Endothelial cell of umbilical vein (primary cell): Measurements from ENCODE around the gene HDLBP. TPM values are rescaled to one million over a fixed set of nuclear protein-coding genes. Genes with fewer than 3 reads are reported as not detected.

Experiments used
- BruUV-seq: library from RNA; stranded (reverse); fragments of 400-500 nt; replicated peaks from 2 replicates; lab custom pipeline; 2021; lab: Mats Ljungman, UMichigan
- CTCF ChIA-PET: fragments of 300-600, 350-600 bp; sonication (Branson Sonifier 250); formaldehyde crosslinking; loops from one replicate; lab custom pipeline; 2021; ENCODE audit warnings: antibody characterized with exemption, inconsistent platforms; lab: Charles Lee
- POLR2A ChIA-PET: fragments of 300-600, 350-600 bp; sonication (Branson Sonifier 250); formaldehyde crosslinking; loops from one replicate; lab custom pipeline; 2021; ENCODE audit warnings: antibody characterized with exemption, inconsistent platforms; lab: Charles Lee
- DNase-seq: peaks from one replicate; pipeline ENCODE4 v3.0.0-alpha.2; 2011; ENCODE audit warnings: low read depth, low spot score
- FAIRE-seq: peaks from 2 replicates; lab custom pipeline; 2011; peaks lifted over from hg19 to GRCh38; lab: Jason Lieb, UNC
- H2AFZ ChIP-seq: 2 replicates; pipeline ENCODE4 v1.6.0; 2012; ENCODE audit warnings: low read depth, low read length, control low read depth, inconsistent platforms
- H3K27ac ChIP-seq: 2 replicates; pipeline ENCODE4 v1.5.1; 2011; ENCODE audit warnings: low read depth, mild to moderate bottlenecking, control low read depth, low read length, moderate library complexity; ENCODE audit not compliant: insufficient read depth
- H3K27me3 ChIP-seq, 2 experiments: 2 replicates each; pipeline versions ENCODE4 v1.6.0 to v1.6.1; 2011; ENCODE audit warnings: low read length in 2 of 2, mixed read lengths in 1 of 2; ENCODE audit not compliant: control insufficient read depth in 2 of 2, insufficient read depth in 2 of 2
- H3K36me3 ChIP-seq, 2 experiments: 2 replicates in 1 of 2; 3 replicates in 1 of 2; pipeline ENCODE4 v1.5.1; 2011; ENCODE audit warnings: low read length in 2 of 2, mild to moderate bottlenecking in 1 of 2, moderate library complexity in 1 of 2; ENCODE audit not compliant: control insufficient read depth in 2 of 2, insufficient read depth in 2 of 2; ENCODE audit errors: extremely low read depth in 1 of 2
- H3K4me1 ChIP-seq: 3 replicates; pipeline ENCODE4 v1.5.1; 2011; ENCODE audit warnings: mild to moderate bottlenecking, low read length; ENCODE audit not compliant: control insufficient read depth, insufficient read depth; ENCODE audit errors: extremely low read depth
- H3K4me2 ChIP-seq: 2 replicates; pipeline ENCODE4 v1.6.1; 2011; ENCODE audit warnings: low read length, control low read depth, mixed read lengths; ENCODE audit not compliant: insufficient read depth
- H3K4me3 ChIP-seq, 3 experiments: fragments of 200-600 bp in 1 of 3; sonication (generic), shearing (Covaris generic) in 1 of 3; replicated peaks in 1 of 3; 2 replicates each; pipeline ENCODE4 v1.5.1; 2011 to 2016; ENCODE audit warnings: control low read depth in 3 of 3, low read length in 3 of 3, mild to moderate bottlenecking in 2 of 3, inconsistent platforms in 1 of 3, low read depth in 1 of 3, moderate library complexity in 1 of 3; ENCODE audit not compliant: insufficient read depth in 1 of 3
- H3K79me2 ChIP-seq: 2 replicates; pipeline ENCODE4 v1.6.0; 2012; ENCODE audit warnings: low read length, inconsistent platforms; ENCODE audit not compliant: control insufficient read depth, insufficient read depth
- H3K9ac ChIP-seq: replicated peaks from 2 replicates; pipeline ENCODE3; 2011; ENCODE audit warnings: low read length, control low read depth; ENCODE audit not compliant: insufficient read depth; ENCODE audit errors: extremely low read depth
- H3K9me1 ChIP-seq: replicated peaks from 3 replicates; pipeline ENCODE4 v1.6.0; 2011; ENCODE audit warnings: mild to moderate bottlenecking, low read length; ENCODE audit not compliant: control insufficient read depth, insufficient read depth; ENCODE audit errors: extremely low read depth
- H3K9me3 ChIP-seq: replicated peaks from 2 replicates; pipeline ENCODE4 v1.5.1; 2012; ENCODE audit warnings: low read length, inconsistent platforms; ENCODE audit not compliant: control insufficient read depth, insufficient read depth
- H4K20me1 ChIP-seq: replicated peaks from 2 replicates; pipeline ENCODE3; 2011; ENCODE audit warnings: mild to moderate bottlenecking, low read length; ENCODE audit not compliant: control insufficient read depth, insufficient read depth; ENCODE audit errors: extremely low read depth
- CTCF ChIP-seq, 2 donors: IDR thresholded peaks; 1 replicate in 1 of 2; 2 replicates in 1 of 2; pipeline ENCODE4 v1.5.1; 2011; ENCODE audit warnings: low read length in 2 of 2, mild to moderate bottlenecking in 2 of 2, moderate library complexity in 2 of 2, control low read depth in 1 of 2, inconsistent platforms in 1 of 2, low read depth in 1 of 2; ENCODE audit not compliant: insufficient read depth in 1 of 2; ENCODE audit errors: extremely low read depth in 1 of 2
- EZH2 ChIP-seq: IDR thresholded peaks from 2 replicates; pipeline ENCODE4 v1.6.1; 2012; ENCODE audit warnings: borderline replicate concordance, low read depth, mild to moderate bottlenecking, moderate library complexity, low read length, inconsistent platforms; ENCODE audit not compliant: severe bottlenecking
- FOS ChIP-seq: IDR thresholded peaks from 2 replicates; pipeline ENCODE4 v1.6.1; 2011; ENCODE audit warnings: mild to moderate bottlenecking, low read length, moderate library complexity, borderline replicate concordance; ENCODE audit not compliant: insufficient read depth
- GATA2 ChIP-seq: IDR thresholded peaks from 2 replicates; pipeline ENCODE4 v1.7.0; 2011; ENCODE audit warnings: low read depth, mild to moderate bottlenecking, moderate library complexity, mixed read lengths, low read length; ENCODE audit not compliant: insufficient read length, insufficient read depth
- JUN ChIP-seq: IDR thresholded peaks from 2 replicates; pipeline ENCODE4 v1.6.1; 2011; ENCODE audit warnings: borderline replicate concordance, low read depth; ENCODE audit not compliant: insufficient read length, insufficient read depth
- MAX ChIP-seq: IDR thresholded peaks from 2 replicates; pipeline ENCODE4 v1.6.1; 2011; ENCODE audit not compliant: insufficient read depth, insufficient read length
- MYC ChIP-seq: IDR thresholded peaks from one replicate; pipeline ENCODE4 v1.6.1; 2011; ENCODE audit warnings: mild to moderate bottlenecking, low read depth, low read length
- POLR2A ChIP-seq: IDR thresholded peaks from 2 replicates; pipeline ENCODE4 v1.6.1; 2012; ENCODE audit warnings: low read depth, mild to moderate bottlenecking, control low read depth, low read length
- POLR2AphosphoS5 ChIP-seq: IDR thresholded peaks from 2 replicates; pipeline ENCODE4 v1.6.1; 2012; ENCODE audit warnings: low read depth, mild to moderate bottlenecking, control low read depth, low read length, moderate library complexity; ENCODE audit not compliant: insufficient read depth
- dilution Hi-C: fragments of 300-500 bp; cut with MboI; formaldehyde crosslinking; loops from one replicate; pipeline ENCODE4 v1.15.0; 2019; ENCODE audit warnings: low sequenced_read_pairs; ENCODE audit not compliant: extremely low pct_ligation_motif_present
- intact Hi-C: fragments of 100-400 bp; cut with micrococcal nuclease; formaldehyde crosslinking; loops from one replicate; pipeline ENCODE4 v1.10.0; 2022
- polyA plus RNA-seq, 4 experiments: library from polyadenylated mRNA; depleted of rRNA in 3 of 4; stranded (reverse) in 3 of 4; unstranded in 1 of 4; fragments of >200 nt; gene quantifications; 2 replicates each; pipeline versions ENCODE4 v1.2.1 to v1.2.3, GENCODE V29; 2011 to 2012; ENCODE audit warnings: missing spikeins in 1 of 4
- total RNA-seq: library from RNA; stranded (reverse); gene quantifications from 2 replicates; pipeline ENCODE4 v1.2.3, GENCODE V29; 2021

HDLBP gene
- total and polyA plus RNA-seq, 2 donors (not counting 3 experiments of a cell fraction or from before 2014, with no cell fraction given): 379 to 569 TPM

- intact Hi-C loops: loop anchor here (2.0 to 10.0 kb wide), 3 partner anchors 221 to 649 kb away; partner anchors contain the start of genes RNPEPL1 and SNED1
- no TSS peak for BruUV-seq
- ChIA-PET POLR2A (no interaction called here), CTCF (interaction anchor here (1.3 to 1.7 kb wide), 5 partner anchors 9 to 365 kb away, joined by 3 to 7 read pairs (median 4); no protein-coding TSS in a partner anchor)
- H3K36me3 ChIP-seq: no peaks in the 10 kb centered on the region
- H3K9me1 ChIP-seq: no peaks in the 10 kb centered on the region
- H3K9ac ChIP-seq: no peak overlapping the region
- dilution Hi-C loops: no loop called here
- no peak overlapping the region for H3K4me2 ChIP-seq
- H4K20me1 ChIP-seq: no peaks in the 10 kb centered on the region
- TF ChIP-seq JUN: no peak
- no peak for TF ChIP-seq EZH2
- TF ChIP-seq MYC: no peak
- TF ChIP-seq GATA2: no peak
- TF ChIP-seq FOS: no peak
- no peak for TF ChIP-seq MAX
- no peak for TF ChIP-seq CTCF (IDR thresholded peaks at IDR 0.05; ENCODE audit: extremely low read depth in 1 of 2, insufficient read depth in 1 of 2, low read depth in 1 of 2, low read length in 2 of 2)
- TF ChIP-seq POLR2A: no peak
- no peak for TF ChIP-seq POLR2AphosphoS5
- no peaks in the 10 kb centered on the region for H3K27me3 ChIP-seq
- H3K27ac ChIP-seq: no peak overlapping the region
- no peak for FAIRE-seq
- no peak overlapping the region for H2AFZ ChIP-seq
- no peak for DNase-seq
- H3K4me1 ChIP-seq: peaks cover 5% of the 10 kb centered on the region
- H3K79me2 ChIP-seq: no peaks in the 10 kb centered on the region
- no peak overlapping the region for H3K4me3 ChIP-seq
- no peaks in the 10 kb centered on the region for H3K9me3 ChIP-seq
Observed at GRCh38 chr2:241216211-241216761, 99.2 kb downstream of the HDLBP start.
